AG08395 (cell line): Measurements from ENCODE around the gene L3MBTL4.
"Not testable (repeated sequence)": the region's sequence is repeated elsewhere in the genome, so short reads cannot be mapped to it uniquely, and the experiment has no call there.

Source experiments
- DNase-seq: peaks from one replicate; pipeline ENCODE4 v3.0.0; 2012; ENCODE audit warnings: mixed read lengths, low spot score

L3MBTL4 gene

GRCh38 chr18:6406075-6406909 lies 8.4 kb downstream of the L3MBTL4 start:
- DNase-seq: peak; percentile 65

- no peak for DNase-seq
Observed at GRCh38 chr18:6405237-6406074, 9.3 kb downstream of the L3MBTL4 start.

DNA sequence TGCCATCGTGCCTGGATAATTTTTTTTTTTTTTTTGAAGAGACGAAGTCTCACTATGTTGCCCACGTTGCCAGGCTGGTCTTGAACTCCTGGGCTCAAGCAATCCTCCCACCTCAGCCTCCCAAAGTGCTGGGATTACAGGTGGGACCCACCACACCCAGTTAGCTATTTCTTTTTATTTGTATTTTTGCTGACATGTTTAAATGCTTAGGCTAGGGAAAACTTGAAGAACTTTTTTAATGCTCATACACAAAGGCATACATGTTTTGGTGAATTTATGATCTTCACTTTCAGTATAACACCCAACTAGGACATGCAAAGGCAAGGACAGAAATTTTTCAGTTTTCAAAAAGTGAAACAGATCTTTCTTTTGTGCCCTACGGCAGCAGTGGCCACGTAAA lies 9.9 kb downstream of the L3MBTL4 start:
- no peak for DNase-seq

DNA sequence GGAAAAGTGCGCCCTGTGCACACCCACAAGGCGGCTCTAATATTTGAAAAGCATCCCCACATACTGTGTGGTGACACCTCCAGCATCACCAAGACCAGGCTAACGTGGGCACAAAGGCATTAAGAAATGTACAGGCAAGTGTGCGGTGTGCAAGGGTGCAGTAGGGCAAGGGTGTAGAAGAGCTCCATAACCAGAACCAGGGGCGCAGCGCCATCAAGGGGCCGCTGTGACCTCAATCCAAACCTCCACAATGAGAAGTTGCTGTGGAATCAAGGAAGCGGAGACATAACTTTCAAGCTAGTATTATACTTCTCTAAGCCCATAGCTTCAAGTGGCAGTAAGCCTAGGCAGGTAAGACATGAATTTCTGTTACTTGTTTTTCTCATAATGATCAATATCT lies 13.0 kb downstream of the L3MBTL4 start:
- DNase-seq: no peak

- no peak for DNase-seq
Observed at GRCh38 chr18:6399776-6400175, 14.9 kb downstream of the L3MBTL4 start.

GRCh38 chr18:6397931-6398566 lies 16.7 kb downstream of the L3MBTL4 start:
- no peak for DNase-seq

DNA sequence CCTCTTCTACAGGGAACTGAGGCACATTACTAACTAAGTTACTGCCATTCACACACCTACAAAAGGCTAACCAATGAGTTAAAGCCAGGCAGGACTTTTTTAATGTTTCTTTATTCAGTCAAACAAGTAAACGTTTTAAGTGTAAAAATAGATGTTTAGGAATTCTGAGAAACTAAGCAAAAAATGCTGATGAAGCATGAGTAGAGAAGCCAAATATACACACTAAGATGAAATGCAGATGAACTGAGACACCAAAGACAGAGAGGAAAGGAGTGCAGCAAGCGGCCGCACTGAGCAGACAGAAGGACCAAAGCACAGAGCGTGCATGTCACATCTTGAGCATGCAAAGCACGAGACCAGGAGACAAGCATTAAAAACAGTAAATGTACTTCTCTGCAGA lies 17.9 kb downstream of the L3MBTL4 start:
- DNase-seq: no peak

DNA sequence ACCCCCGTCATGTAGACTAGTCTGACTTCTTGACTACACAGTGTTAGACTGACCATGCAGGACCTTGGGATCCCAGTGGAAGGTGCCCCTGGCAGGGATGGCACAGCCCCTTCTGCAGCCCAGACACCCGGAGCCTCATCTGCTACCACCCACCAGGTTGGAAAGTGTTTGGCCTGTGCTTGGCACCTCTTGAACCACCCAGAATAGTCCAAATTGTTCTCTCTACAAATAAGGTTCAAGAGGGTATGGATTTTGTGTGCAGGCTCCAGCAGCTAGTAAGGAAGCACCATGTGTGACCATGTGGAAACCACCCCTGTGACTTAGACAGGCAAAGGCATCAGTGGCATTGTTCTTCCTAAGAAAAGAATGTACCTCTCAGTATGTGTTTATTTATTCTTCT lies 18.4 kb downstream of the L3MBTL4 start:
- DNase-seq: no peak

- DNase-seq: no peak
Observed at GRCh38 chr18:6389005-6389404, 25.7 kb downstream of the L3MBTL4 start.

GRCh38 chr18:6382963-6383362 lies 31.7 kb downstream of the L3MBTL4 start:
- DNase-seq: no peak

DNA sequence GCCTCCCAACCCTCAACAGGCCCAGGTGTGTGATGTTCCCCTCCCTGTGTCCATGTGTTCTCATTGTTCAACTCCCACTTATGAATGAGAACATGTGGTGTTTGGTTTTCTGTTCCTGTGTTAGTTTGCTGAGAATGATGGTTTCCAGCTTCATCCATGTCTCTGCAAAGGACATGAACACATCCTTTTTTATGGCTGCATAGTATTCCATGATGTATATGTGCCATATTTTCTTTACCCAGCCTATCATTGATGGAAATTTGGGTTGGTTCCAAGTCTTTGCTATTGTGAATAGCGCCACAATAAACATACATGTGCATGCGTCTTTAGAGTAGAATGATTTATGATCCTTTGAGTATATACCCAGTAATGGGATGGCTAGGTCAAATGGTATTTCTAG lies 37.2 kb downstream of the L3MBTL4 start:
- DNase-seq: not testable (repeated sequence)

DNA sequence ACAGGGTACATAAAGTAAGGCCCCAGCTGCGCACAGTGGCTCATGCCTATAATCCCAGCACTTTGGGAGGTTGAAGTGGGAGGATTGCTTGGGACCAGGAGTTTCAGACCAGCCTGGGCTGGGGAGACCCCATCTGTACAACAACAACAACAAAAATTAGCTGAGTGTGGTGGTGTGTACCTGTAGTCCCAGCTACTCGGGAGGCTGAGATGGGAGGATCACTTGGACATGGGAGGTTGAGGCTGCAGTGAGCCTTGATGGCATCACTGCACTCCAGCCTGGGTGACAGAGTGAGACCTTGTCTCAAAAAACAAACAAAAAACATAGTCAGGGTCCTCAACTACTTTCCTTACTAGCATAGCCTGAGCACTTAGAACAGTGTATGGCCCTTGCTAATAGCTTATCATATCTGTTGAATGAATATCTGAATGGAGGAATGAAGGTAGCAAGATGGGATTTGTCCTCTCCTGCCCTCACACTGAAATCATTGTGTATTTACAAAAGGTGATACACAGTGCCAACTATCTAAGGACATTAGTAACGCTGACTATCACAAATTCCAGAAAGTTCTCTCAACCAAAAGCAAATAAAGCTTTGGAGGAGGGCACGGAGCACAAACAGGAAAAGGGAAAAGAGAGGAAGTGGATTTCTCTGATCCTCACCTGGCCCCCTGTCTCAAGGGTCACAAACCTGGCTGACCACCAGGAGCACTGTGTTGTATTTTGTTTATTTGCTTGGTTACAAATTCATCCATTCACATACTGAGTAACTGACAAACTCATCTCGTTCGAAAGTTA lies 38.1 kb downstream of the L3MBTL4 start:
- DNase-seq: no peak

DNA sequence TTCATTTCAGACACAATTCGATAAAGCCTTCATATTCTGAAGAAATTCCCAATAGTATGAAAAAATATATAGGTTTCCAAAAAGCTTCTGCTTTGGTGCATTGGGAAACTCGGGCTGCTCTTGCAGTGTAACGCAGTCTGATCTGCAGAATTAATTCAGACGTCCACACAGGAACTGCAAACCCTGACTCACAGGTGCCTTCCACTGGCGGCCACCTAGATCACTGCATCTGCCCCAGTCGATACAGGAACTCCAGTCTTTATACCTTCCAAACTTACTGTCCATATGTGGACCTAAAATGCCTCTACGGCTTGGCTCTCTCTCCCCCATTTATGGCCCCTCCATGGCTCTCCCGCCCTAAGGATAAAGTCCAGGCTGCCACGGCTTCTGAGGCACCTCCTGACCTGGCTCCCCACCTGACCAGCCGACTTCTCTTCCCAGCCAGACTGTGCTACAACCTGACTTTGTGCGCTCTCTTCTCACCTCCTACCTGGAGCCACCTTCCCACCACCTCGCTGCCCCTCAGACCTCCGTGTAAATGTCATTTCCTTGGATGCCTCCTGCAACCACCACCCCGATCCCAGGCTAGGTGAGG lies 39.7 kb downstream of the L3MBTL4 start:
- DNase-seq: no peak

DNA sequence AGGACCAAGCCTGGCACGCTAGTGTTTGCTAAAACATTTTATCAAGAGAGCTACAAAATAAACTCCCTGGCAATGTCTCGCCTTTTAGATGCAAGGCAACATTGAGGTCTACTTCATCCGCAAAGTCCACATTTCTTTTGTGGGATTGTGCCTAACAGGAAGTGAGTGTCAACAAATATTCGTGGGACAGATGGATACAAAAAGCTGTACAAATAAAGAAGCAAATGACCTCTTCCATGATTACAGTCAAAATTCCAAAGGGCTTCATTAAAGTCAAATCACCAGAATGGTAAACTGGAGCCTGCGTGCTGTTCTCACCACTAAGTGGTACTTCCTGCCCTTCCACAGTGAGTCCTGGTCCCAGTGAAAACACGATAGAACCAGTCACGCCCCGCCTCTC lies 40.4 kb downstream of the L3MBTL4 start:
- no peak for DNase-seq

- no peak for DNase-seq
Observed at GRCh38 chr18:6373187-6373586, 41.5 kb downstream of the L3MBTL4 start.

- DNase-seq: no peak
Observed at GRCh38 chr18:6370886-6371635, 43.6 kb downstream of the L3MBTL4 start.

GRCh38 chr18:6370410-6370809 lies 44.3 kb downstream of the L3MBTL4 start:
- DNase-seq: no peak

- no peak for DNase-seq
Observed at GRCh38 chr18:6368017-6368416, 46.7 kb downstream of the L3MBTL4 start.

DNA sequence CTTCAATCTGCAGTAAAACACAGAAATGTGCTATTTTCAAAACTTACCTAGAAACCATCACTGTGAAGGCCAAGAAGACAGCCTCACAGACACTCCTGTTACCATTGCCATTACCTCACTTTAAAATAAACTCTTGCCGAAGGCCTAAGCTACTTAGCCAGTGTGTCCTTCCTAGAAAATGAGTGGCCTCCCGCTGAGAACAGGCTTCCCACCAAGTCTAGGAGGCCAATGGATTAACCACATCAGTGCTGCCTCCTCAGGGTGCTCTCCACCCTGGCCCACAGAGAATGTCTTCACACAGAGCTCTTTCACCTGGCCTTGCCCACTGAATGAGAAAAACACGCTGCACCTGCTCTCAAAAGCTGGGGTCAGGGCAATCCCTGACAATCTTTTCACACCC lies 47.5 kb downstream of the L3MBTL4 start:
- no peak for DNase-seq

DNA sequence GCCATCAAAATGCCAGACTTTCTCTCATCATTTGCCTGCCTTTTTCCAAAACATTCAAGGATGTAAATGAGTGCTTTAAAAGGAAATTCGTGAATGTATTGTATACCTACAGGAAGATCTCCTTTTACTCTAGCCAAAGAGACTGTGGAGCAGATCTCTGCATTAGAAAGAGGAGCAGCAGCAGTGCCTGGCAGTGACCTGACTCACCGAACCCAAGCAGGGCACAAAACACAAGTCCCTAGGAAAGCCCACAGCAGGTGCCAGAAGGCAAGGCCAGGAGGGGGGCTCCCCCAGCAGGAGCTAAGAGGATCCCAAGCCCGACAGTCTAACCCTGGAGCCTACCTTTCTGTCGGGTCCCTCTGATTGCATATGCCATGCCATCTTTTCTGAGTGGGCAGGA lies 47.9 kb downstream of the L3MBTL4 start:
- no peak for DNase-seq

DNA sequence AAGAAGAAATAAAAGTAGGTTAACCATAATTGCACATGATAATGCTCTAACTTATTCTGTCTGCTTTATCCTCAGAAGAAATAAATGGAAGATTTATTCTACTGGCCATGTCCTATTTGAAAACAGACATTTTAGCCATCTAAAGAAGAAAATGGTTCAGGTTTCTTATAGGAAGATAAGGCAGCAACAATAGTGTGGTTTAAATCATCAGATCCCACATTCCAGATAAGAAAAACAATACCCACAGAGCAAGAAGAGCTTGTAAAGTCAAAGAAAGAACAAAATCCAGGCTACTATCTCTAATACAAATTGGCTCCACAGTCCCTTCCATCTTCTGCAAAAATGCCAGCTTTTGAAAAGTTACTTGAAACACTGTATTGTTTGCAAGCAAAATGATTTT lies 49.3 kb downstream of the L3MBTL4 start:
- DNase-seq: no peak
